HepG2 (cell line): Measurements from ENCODE around the gene R3HCC1L. TPM values are rescaled to one million over a fixed set of nuclear protein-coding genes. Genes with fewer than 3 reads are reported as not detected.

ENCODE experiments used
- ATAC-seq: fragments of 200-7000 bp; cut with Tn5 transposase; 3 replicates; pipeline ENCODE4 v1.9.1; 2020; ENCODE audit warnings: mild to moderate bottlenecking, moderate library complexity
- BruUV-seq: library from RNA; stranded (reverse); fragments of 400-500 nt; replicated peaks from 2 replicates; lab custom pipeline; 2021; lab: Mats Ljungman, UMichigan
- CTCF ChIA-PET: fragments of 300-600 bp; formaldehyde crosslinking; extraction: SDS; loops from one replicate; lab custom pipeline; 2021; ENCODE audit warnings: low total read pairs, inconsistent platforms, low intra/inter-chr PET ratio; lab: Yijun Ruan, JAX
- POLR2A ChIA-PET: fragments of 350-600 bp; sonication (Branson Sonifier 250); formaldehyde crosslinking; loops from one replicate; lab custom pipeline; 2020; ENCODE audit warnings: antibody characterized with exemption, inconsistent platforms; lab: Yijun Ruan, JAX
- DNase-seq: peaks from one replicate; pipeline ENCODE4 v3.0.0-alpha.2; 2015; ENCODE audit warnings: low spot score
- FAIRE-seq: peaks from 3 replicates; lab custom pipeline; 2011; peaks lifted over from hg19 to GRCh38; lab: Jason Lieb, UNC
- H2AFZ ChIP-seq: one replicate; pipeline ENCODE4 v1.6.1; 2011; ENCODE audit warnings: low read length, inconsistent platforms
- H3K27ac ChIP-seq: fragments of 300-600 bp; 3 replicates; pipeline ENCODE4 v1.8.0; 2011; ENCODE audit warnings: mixed run types, mild to moderate bottlenecking, mixed read lengths, low read length, inconsistent platforms; ENCODE audit not compliant: insufficient read depth; ENCODE audit errors: extremely low read length
- H3K27me3 ChIP-seq, 2 experiments: fragments of 200-600 bp in 1 of 2; 2 replicates in 1 of 2; 3 replicates in 1 of 2; pipeline versions ENCODE4 v1.6.0 to v1.8.0; 2011; ENCODE audit warnings: low read length in 2 of 2, mild to moderate bottlenecking in 2 of 2, moderate library complexity in 2 of 2, inconsistent platforms in 1 of 2; ENCODE audit not compliant: insufficient read depth in 2 of 2, control insufficient read depth in 1 of 2
- H3K36me3 ChIP-seq, 2 experiments: fragments of 200-600 bp in 1 of 2; replicated peaks in 1 of 2; 2 replicates in 1 of 2; 3 replicates in 1 of 2; pipeline versions ENCODE4 v1.5.1 to v1.8.0; 2011; ENCODE audit warnings: low read length in 2 of 2, inconsistent platforms in 1 of 2; ENCODE audit not compliant: insufficient read depth in 2 of 2, control insufficient read depth in 1 of 2
- H3K4me1 ChIP-seq: 2 replicates; pipeline ENCODE4 v1.5.1; 2012; ENCODE audit warnings: low read length, inconsistent platforms; ENCODE audit not compliant: insufficient read depth
- H3K4me2 ChIP-seq: 2 replicates; pipeline ENCODE4 v1.6.0; 2011; ENCODE audit warnings: low read depth, low read length, inconsistent platforms
- H3K4me3 ChIP-seq, 3 experiments: fragments of 200-600 bp in 1 of 3; sonication (generic), shearing (Covaris generic) in 1 of 3; replicated peaks in 1 of 3; 2 replicates each; pipeline ENCODE4 v1.5.1; 2011 to 2016; ENCODE audit warnings: low read length in 3 of 3, inconsistent platforms in 2 of 3, low read depth in 2 of 3, mild to moderate bottlenecking in 2 of 3, control low read depth in 1 of 3, mixed read lengths in 1 of 3; ENCODE audit not compliant: insufficient read depth in 1 of 3
- H3K79me2 ChIP-seq: one replicate; pipeline ENCODE4 v1.6.1; 2011; ENCODE audit warnings: low read length, inconsistent platforms; ENCODE audit not compliant: insufficient read depth
- H3K9ac ChIP-seq: 2 replicates; pipeline ENCODE4 v1.6.0; 2011; ENCODE audit warnings: mild to moderate bottlenecking, low read depth, low read length, inconsistent platforms; ENCODE audit not compliant: insufficient read depth
- H3K9me3 ChIP-seq: 2 replicates; pipeline ENCODE4 v1.5.1; 2012; ENCODE audit warnings: mild to moderate bottlenecking, low read length
- H4K20me1 ChIP-seq: 2 replicates; pipeline ENCODE4 v1.6.0; 2011; ENCODE audit warnings: inconsistent platforms, mild to moderate bottlenecking, low read length, moderate library complexity; ENCODE audit not compliant: insufficient read depth
- ELF1 ChIP-seq: sonication (generic); formaldehyde crosslinking; IDR thresholded peaks from 2 replicates; pipeline ENCODE4 v1.4.0; 2020; ENCODE audit warnings: missing genetic modification reagents
- FOXK2 ChIP-seq: fragments of 450-650 bp; IDR thresholded peaks from 2 replicates; pipeline ENCODE4 v1.6.1; 2016
- ISL2 ChIP-seq: sonication (generic); formaldehyde crosslinking; IDR thresholded peaks from 2 replicates; pipeline ENCODE4 v1.5.0; 2020; ENCODE audit warnings: missing genetic modification reagents
- KLF13 ChIP-seq: sonication (generic); formaldehyde crosslinking; IDR thresholded peaks from 2 replicates; pipeline ENCODE4 v1.4.0; 2020; ENCODE audit warnings: mild to moderate bottlenecking, missing genetic modification reagents
- MAFF ChIP-seq: IDR thresholded peaks from 2 replicates; pipeline ENCODE4 v1.6.1; 2011; ENCODE audit warnings: low read depth, low read length, improper control_type of control experiment
- SMYD3 ChIP-seq: sonication (generic); formaldehyde crosslinking; IDR thresholded peaks from 2 replicates; pipeline ENCODE4 v1.8.1; 2023; ENCODE audit warnings: mild to moderate bottlenecking, missing genetic modification reagents
- STAG1 ChIP-seq: sonication (generic); formaldehyde crosslinking; IDR thresholded peaks from 2 replicates; pipeline ENCODE4 v1.4.0; 2020; ENCODE audit warnings: missing genetic modification reagents
- TBX2 ChIP-seq: sonication (generic); formaldehyde crosslinking; IDR thresholded peaks from 2 replicates; pipeline ENCODE4 v1.5.0; 2020; ENCODE audit warnings: missing genetic modification reagents, mild to moderate bottlenecking, borderline replicate concordance
- TOPORS ChIP-seq: sonication (generic); formaldehyde crosslinking; IDR thresholded peaks from 2 replicates; pipeline ENCODE4 v1.8.0; 2023; ENCODE audit warnings: mild to moderate bottlenecking, missing genetic modification reagents
- ZNF160 ChIP-seq: sonication (generic); formaldehyde crosslinking; IDR thresholded peaks from 2 replicates; pipeline ENCODE4 v1.8.0; 2022; ENCODE audit warnings: mild to moderate bottlenecking, inconsistent platforms, missing genetic modification reagents
- ZNF562 ChIP-seq: sonication (generic); formaldehyde crosslinking; IDR thresholded peaks from 2 replicates; pipeline ENCODE4 v1.8.0; 2022; ENCODE audit warnings: missing genetic modification reagents, borderline replicate concordance
- ZNF678 ChIP-seq: sonication (generic); formaldehyde crosslinking; IDR thresholded peaks from 2 replicates; pipeline ENCODE4 v1.4.0; 2020; ENCODE audit warnings: mild to moderate bottlenecking, missing genetic modification reagents
- WGBS: methylation state at CpG from one replicate; pipeline ENCODE4 v1.1.6; 2017; ENCODE audit warnings: low lambda C conversion rate; 5-methylcytosine and 5-hydroxymethylcytosine counted together
- in situ Hi-C: cut with HindIII; loops from 2 replicates; pipeline ENCODE4 v1.10.0; 2017; ENCODE audit warnings: low pct_unique_long_range_greater_than_20kb; ENCODE audit not compliant: extremely low pct_ligation_motif_present
- intact Hi-C: fragments of 100-400 bp; cut with micrococcal nuclease; formaldehyde crosslinking; loops from one replicate; pipeline ENCODE4 v1.10.0; 2022; ENCODE audit not compliant: unreplicated experiment
- polyA plus RNA-seq, 8 experiments: library from polyadenylated mRNA; depleted of rRNA in 3 of 8; stranded (reverse) in 7 of 8; unstranded in 1 of 8; fragments of >200 nt; fragmentation: Illumina TruSeq in 4 of 8; extraction: Trizol in 4 of 8; gene quantifications; 2 replicates each; pipeline versions ENCODE4 v1.2.1 to v1.2.3, GENCODE V29; 2011 to 2016; ENCODE audit warnings: low read depth in 4 of 8, missing spikeins in 1 of 8, mixed read lengths in 1 of 8; ENCODE audit not compliant: insufficient read depth in 1 of 8
- total RNA-seq, 5 experiments: library from RNA; depleted of rRNA; stranded (reverse); fragments of >200 nt; fragmentation: Illumina TruSeq; extraction: Trizol; gene quantifications; 2 replicates each; pipeline ENCODE4 v1.2.3, GENCODE V29; 2016; ENCODE audit warnings: low read depth in 1 of 5
- TF ChIP-seq, protein P1 (sequence below): IDR thresholded peaks from 2 replicates; pipeline ENCODE4 v1.6.1; 2016; ENCODE audit warnings: mild to moderate bottlenecking, missing biosample characterization, missing genetic modification reagents
- TF ChIP-seq, protein P2 (sequence below): IDR thresholded peaks from 2 replicates; pipeline ENCODE4 v1.6.1; 2016; ENCODE audit warnings: low read depth
- TF ChIP-seq, protein P3 (sequence below): sonication (generic); formaldehyde crosslinking; IDR thresholded peaks from 2 replicates; pipeline ENCODE4 v1.5.0; 2020; ENCODE audit warnings: mild to moderate bottlenecking, missing genetic modification reagents, borderline replicate concordance

R3HCC1L gene
- total and polyA plus RNA-seq, 2 of the 13 experiments (the other 11 are each of a cell fraction or from before 2014, with no cell fraction given): 6.5 to 12.2 TPM

DNA sequence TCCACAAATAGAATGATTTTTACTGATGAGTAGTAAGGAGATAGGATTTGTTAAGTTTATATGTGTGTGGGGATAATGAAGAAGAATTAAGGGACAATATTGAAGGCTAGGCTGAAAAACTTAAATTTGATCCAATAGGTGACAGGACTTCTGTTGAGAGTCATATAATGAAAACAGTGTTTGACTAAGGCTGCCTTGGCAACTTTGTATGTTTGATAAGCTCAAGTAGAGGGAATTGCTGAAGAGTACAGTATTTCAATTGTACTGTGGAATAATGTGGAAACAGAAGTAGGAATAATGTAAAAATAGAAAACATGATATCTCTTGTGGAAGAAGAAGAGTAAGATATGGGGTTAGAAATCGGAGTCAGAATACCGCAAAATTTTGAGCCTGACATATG is 10.5 kb downstream of the R3HCC1L start (continued):
- TF ChIP-seq KLF13 (no peak), FOXK2 (no peak), ZNF678 (no peak), TOPORS (no peak), ZNF562 (no peak), ISL2 (CRISPR knock-in tag) (no peak), MAFF (no peak), STAG1 (no peak)
- TF ChIP-seq, protein P1, sequence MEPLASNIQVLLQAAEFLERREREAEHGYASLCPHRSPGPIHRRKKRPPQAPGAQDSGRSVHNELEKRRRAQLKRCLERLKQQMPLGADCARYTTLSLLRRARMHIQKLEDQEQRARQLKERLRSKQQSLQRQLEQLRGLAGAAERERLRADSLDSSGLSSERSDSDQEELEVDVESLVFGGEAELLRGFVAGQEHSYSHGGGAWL (CRISPR knock-in tag): no peak

DNA sequence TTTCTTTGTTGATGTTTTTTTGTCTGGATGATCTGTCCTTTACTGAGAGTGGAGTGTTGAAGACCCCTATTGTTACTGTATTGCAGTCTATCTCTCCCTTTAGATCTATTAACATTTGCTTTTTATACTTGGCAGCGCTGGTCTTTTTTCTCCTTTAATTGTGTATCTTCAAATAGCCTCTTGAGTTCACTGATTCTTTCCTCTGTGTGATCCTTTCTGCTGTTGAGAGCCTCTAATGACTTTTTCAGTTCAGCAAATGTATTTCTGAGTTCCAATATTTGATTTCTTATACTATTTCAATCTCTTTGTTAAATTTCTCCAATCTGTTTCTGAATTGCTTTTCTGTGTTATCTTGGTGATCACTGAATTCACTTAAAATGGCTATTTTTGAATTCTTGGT is 15.4 kb downstream of the R3HCC1L start:
- no TSS peak for BruUV-seq
- intact Hi-C loops: no loop called here
- Histone ChIP-seq H3K36me3 (0 out of 5 replicates have a peak, but pooled peaks cover 0 to 5% of the 10 kb centered on the region in 2 experiments), H3K9me3 (peaks cover 29% of the 10 kb centered on the region; the same call in 1 of the 2 replicates), H2AFZ (no peak overlapping the region), H3K4me2 (no peak overlapping the region), H3K9ac (no peak overlapping the region), H3K27me3 (no peaks in the 10 kb centered on the region), H3K79me2 (peaks cover 55% of the 10 kb centered on the region), H3K4me3 (no peak overlapping the region), H3K27ac (no peak overlapping the region), H4K20me1 (no peaks in the 10 kb centered on the region; the same call in 1 of the 2 replicates), H3K4me1 (no peaks in the 10 kb centered on the region)
- ChIA-PET CTCF (no interaction called here), POLR2A (no interaction called here)
- in situ Hi-C loops: no loop called here
- TF ChIP-seq, protein P2, sequence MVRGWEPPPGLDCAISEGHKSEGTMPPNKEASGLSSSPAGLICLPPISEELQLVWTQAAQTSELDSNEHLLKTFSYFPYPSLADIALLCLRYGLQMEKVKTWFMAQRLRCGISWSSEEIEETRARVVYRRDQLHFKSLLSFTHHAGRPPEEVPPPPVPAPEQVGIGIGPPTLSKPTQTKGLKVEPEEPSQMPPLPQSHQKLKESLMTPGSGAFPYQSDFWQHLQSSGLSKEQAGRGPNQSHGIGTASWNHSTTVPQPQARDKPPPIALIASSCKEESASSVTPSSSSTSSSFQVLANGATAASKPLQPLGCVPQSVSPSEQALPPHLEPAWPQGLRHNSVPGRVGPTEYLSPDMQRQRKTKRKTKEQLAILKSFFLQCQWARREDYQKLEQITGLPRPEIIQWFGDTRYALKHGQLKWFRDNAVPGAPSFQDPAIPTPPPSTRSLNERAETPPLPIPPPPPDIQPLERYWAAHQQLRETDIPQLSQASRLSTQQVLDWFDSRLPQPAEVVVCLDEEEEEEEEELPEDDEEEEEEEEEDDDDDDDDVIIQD (CRISPR knock-in tag): no peak
- no peak for TF ChIP-seq ELF1 (CRISPR knock-in tag)
- TF ChIP-seq SMYD3: no peak
- TF ChIP-seq, protein P3, sequence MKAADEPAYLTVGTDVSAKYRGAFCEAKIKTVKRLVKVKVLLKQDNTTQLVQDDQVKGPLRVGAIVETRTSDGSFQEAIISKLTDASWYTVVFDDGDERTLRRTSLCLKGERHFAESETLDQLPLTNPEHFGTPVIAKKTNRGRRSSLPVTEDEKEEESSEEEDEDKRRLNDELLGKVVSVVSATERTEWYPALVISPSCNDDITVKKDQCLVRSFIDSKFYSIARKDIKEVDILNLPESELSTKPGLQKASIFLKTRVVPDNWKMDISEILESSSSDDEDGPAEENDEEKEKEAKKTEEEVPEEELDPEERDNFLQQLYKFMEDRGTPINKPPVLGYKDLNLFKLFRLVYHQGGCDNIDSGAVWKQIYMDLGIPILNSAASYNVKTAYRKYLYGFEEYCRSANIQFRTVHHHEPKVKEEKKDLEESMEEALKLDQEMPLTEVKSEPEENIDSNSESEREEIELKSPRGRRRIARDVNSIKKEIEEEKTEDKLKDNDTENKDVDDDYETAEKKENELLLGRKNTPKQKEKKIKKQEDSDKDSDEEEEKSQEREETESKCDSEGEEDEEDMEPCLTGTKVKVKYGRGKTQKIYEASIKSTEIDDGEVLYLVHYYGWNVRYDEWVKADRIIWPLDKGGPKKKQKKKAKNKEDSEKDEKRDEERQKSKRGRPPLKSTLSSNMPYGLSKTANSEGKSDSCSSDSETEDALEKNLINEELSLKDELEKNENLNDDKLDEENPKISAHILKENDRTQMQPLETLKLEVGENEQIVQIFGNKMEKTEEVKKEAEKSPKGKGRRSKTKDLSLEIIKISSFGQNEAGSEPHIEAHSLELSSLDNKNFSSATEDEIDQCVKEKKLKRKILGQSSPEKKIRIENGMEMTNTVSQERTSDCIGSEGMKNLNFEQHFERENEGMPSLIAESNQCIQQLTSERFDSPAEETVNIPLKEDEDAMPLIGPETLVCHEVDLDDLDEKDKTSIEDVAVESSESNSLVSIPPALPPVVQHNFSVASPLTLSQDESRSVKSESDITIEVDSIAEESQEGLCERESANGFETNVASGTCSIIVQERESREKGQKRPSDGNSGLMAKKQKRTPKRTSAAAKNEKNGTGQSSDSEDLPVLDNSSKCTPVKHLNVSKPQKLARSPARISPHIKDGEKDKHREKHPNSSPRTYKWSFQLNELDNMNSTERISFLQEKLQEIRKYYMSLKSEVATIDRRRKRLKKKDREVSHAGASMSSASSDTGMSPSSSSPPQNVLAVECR (CRISPR knock-in tag): no peak
- no peak for TF ChIP-seq TBX2 (CRISPR knock-in tag)
- TF ChIP-seq ZNF160 (CRISPR knock-in tag): peak; percentile 99
- ATAC-seq (no peak), FAIRE-seq (no peak), DNase-seq (no peak)
- WGBS: 94% methylated on average over 1 of the region's 1 CpG
